OCI-LY3 (cell line): ENCODE data around the gene DCAF17.

Source experiments
- EZH2phosphoT487 ChIP-seq: fragments of 200-600 bp; shearing (Covaris generic); IDR thresholded peaks from 2 replicates; pipeline ENCODE4 v1.6.1; 2018; ENCODE audit warnings: antibody characterized with exemption, mixed run types, low read depth
- TF ChIP-seq, protein P1 (sequence below): fragments of 200-600, 300-600 bp; sonication (generic); IDR thresholded peaks from 2 replicates; pipeline ENCODE4 v1.5.1; 2014; ENCODE audit warnings: antibody characterized with exemption, low read length, low read depth

DNA sequence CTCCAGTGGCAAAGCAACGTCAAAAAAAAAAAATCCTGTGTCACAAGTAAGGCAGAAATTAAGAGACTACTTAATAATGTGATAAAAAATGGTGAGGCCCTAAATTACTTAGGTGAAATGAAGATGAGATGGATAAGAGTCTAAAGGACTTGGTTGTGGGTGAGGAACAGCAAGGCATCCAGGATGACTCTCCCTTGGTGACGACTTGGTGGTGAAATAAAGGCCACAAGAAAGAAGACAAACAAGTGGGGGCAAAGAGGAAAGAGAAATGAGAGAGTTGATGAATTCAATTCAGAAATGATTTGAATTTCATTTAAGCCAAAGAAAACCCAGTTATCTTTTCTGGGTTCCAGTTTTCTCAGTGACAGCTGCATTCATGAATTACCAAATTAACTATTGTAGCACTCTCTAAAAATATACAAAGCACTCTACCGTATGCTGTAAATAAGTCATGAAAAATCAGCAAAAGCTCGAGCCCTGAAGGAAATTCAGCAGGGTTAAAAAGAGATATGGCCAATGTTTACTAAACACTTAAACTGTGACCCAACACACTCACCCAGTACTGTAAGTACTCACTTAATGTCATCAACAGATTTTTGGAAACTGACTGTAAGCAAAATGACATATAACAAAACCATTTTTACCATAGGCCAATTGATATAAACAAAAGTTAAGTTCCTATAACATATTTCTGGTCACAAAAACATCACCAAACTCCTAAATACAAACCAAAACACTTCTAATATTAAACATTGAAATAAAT is 1.6 kb upstream of the DCAF17 start:
- TF ChIP-seq, protein P1, sequence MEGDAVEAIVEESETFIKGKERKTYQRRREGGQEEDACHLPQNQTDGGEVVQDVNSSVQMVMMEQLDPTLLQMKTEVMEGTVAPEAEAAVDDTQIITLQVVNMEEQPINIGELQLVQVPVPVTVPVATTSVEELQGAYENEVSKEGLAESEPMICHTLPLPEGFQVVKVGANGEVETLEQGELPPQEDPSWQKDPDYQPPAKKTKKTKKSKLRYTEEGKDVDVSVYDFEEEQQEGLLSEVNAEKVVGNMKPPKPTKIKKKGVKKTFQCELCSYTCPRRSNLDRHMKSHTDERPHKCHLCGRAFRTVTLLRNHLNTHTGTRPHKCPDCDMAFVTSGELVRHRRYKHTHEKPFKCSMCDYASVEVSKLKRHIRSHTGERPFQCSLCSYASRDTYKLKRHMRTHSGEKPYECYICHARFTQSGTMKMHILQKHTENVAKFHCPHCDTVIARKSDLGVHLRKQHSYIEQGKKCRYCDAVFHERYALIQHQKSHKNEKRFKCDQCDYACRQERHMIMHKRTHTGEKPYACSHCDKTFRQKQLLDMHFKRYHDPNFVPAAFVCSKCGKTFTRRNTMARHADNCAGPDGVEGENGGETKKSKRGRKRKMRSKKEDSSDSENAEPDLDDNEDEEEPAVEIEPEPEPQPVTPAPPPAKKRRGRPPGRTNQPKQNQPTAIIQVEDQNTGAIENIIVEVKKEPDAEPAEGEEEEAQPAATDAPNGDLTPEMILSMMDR, result no peak
- no peak for TF ChIP-seq EZH2phosphoT487
